ENCODE data around the gene IGLL1.
"Not testable (repeated sequence)": the region's sequence is repeated elsewhere in the genome, so short reads cannot be mapped to it uniquely, and the experiment has no call there.

Gene IGLL1

DNA sequence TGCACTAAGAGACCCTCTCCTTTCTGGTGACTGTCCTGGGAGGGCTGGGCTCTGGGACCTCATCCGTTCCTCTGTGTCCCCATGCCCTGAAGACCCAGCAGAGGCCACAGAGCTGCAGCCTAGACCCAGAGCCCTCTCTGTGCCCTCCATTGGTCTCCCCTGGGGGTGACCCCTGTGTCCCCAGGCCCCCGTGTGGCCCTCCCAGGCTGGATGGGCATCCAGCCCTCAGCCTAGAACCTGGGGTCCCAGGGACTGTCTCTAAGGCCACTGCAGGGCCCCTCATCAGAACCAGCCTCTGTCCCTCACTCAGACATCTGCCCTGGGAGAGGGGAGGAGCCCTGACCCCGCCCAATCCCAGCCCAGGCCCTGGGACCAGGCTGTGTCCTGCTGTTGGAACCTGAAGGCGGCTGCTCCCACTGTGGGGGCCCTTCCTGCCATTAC lies 5.7 kb downstream of the IGLL1 start:
- Mint-ChIP-seq H3K36me3 (no peaks in the 10 kb centered on the region), H3K4me3 (no peak overlapping the region), H3K9me3 (no peaks in the 10 kb centered on the region), H3K27ac (no peak overlapping the region), H3K4me1 (peaks cover 4% of the 10 kb centered on the region), H3K27me3 (peaks cover 57% of the 10 kb centered on the region)
- peak; percentile 2 for ATAC-seq

DNA sequence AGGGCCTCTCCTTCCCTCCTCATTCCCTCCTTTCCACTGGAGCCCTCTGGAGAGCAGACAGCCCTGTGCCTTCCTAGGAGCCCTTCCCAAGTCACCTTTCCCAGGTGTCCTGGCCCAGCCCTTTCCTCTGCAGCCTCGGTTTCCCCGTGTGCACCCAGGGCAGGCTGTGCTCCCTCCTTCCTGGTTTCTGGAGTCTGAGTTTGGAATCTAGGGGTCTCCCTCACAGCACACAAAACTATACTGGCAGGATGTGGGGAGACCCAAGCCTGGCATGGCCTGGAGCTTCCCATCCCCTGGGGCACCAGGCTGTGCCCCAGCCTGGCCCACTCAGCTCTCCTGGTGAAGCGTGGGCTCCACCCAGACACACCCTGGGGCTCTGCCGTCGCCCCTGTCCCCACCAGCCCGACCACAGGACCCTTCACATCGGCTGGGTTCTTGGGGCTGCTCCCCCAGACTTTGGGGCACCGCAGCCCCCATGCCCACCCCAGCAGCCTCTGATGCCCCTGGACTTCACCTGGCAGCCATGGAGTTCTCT lies 6.3 kb downstream of the IGLL1 start:
- H3K27ac Mint-ChIP-seq, H3K4me1 Mint-ChIP-seq, H3K9me3 Mint-ChIP-seq, ATAC-seq, H3K36me3 Mint-ChIP-seq, H3K4me3 Mint-ChIP-seq: not testable (repeated sequence)
- H3K27me3 Mint-ChIP-seq: peaks cover 51% of the 10 kb centered on the region

DNA sequence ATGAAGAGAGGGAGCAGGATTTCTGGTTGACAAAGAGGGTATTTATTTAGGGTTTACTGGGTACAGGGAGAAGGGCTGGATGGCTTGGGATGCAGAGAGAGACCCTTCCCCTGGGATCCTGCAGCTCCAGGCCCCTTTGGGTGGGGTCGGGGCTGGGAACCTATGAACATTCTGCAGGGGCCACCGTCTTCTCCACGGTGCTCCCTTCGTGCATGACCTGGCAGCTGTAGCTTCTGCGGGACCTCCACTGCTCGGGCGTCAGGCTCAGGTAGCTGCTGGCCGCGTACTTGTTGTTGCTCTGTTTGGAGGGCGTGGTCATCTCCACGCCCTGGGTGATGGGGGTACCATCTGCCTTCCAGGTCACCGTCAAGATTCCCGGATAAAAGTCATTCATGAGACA lies 7.0 kb downstream of the IGLL1 start:
- peaks cover 44% of the 10 kb centered on the region for H3K27me3 Mint-ChIP-seq
- not testable (repeated sequence) for H3K36me3 Mint-ChIP-seq

DNA sequence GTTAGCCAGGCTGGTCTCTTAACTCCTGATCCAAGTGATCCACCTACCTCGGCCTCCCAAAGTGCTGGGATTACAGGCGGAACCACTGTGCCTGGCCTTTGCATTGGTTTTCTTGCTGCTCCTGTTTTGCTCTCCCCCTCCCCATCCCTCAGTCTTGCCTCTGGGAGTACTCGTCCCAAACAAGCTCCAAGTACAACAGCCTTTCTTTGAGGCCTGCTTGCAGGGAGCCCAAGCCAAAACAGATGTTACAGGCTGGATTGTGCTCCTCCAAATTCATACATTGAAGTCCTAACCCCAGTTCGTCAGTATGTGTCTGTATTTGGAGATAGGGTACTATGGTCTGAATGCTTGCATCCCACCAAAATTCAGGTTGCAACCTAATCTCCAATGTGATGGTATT lies 8.6 kb downstream of the IGLL1 start:
- Mint-ChIP-seq H3K27ac (no peak overlapping the region), H3K27me3 (peaks cover 45% of the 10 kb centered on the region), H3K9me3 (no peaks in the 10 kb centered on the region), H3K36me3 (no peaks in the 10 kb centered on the region), H3K4me1 (no peaks in the 10 kb centered on the region), H3K4me3 (no peak overlapping the region)
- ATAC-seq: no peak

More for the DNA sequence above, 7.0 kb downstream of the IGLL1 start:
- not testable (repeated sequence) for H3K4me3 Mint-ChIP-seq, H3K9me3 Mint-ChIP-seq, H3K27ac Mint-ChIP-seq, ATAC-seq, H3K4me1 Mint-ChIP-seq

DNA sequence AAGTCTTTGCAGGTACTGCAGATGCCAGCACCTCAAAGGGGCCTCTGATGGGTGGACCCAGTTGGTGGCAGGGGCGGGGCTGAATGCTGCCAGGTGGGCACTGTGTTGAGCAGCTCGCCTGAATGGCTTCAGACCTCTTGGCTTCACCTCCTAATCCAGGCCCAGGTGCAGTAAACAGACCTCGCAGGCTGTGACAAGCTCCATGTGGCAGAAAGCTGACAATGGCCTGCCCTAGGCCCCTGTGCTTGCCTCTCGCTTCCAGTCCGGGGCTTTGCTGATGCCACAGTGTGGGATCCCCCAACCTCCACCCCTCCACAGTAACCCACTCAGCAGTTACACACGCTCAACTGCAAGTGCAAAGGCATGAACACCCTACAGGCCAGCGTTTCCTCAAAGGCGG lies 9.4 kb downstream of the IGLL1 start:
- H3K4me3 Mint-ChIP-seq: no peak overlapping the region
- ATAC-seq: no peak
- peaks cover 43% of the 10 kb centered on the region for H3K27me3 Mint-ChIP-seq
- peaks cover 5% of the 10 kb centered on the region for H3K4me1 Mint-ChIP-seq
- H3K27ac Mint-ChIP-seq: no peak overlapping the region
- H3K36me3 Mint-ChIP-seq: no peaks in the 10 kb centered on the region
- no peaks in the 10 kb centered on the region for H3K9me3 Mint-ChIP-seq

DNA sequence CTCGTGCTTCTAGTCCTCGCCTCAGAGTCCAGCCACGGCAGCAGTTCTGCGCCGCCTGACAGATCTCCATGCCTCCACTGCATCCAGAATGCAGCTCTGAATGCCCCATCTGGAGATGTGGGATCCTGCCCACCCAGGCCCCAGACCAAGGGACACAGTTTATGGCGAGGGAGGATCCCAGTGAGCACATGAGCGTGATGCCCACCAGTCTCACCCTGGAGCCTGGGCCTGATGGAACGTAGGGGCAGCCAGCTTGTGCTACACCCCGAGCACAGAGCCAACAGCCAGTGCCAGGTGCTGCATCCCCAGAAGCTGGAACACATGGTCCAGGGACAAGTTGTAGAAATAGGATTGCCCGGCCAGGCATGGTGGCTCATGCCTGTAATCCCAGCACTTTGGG lies 10.4 kb downstream of the IGLL1 start:
- peaks cover 10% of the 10 kb centered on the region for H3K4me1 Mint-ChIP-seq
- no peaks in the 10 kb centered on the region for H3K9me3 Mint-ChIP-seq
- no peak for ATAC-seq
- no peak overlapping the region for H3K4me3 Mint-ChIP-seq
- H3K27me3 Mint-ChIP-seq: peaks cover 46% of the 10 kb centered on the region
- H3K36me3 Mint-ChIP-seq: no peaks in the 10 kb centered on the region
- H3K27ac Mint-ChIP-seq: no peak overlapping the region

DNA sequence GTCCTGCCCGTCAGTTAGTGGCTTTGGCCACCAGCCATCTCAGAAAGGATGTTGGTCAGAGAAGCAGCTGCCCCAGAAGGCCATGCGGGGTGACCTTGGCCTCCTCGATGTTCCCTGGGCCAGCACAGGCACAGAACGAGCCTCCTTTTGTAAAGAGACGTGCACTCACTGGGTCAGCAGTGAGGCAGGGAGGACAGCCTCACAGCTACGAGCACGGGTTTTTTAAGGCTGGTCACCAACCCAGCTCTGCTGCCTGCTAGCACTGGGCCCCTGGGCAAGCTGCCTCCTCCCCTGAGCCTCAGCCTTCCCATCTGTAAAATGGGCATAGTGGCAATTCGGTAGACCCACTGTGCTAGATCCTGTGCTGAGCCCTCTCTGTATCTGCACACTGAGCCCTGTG lies 10.8 kb downstream of the IGLL1 start:
- no peaks in the 10 kb centered on the region for H3K9me3 Mint-ChIP-seq
- peaks cover 10% of the 10 kb centered on the region for H3K4me1 Mint-ChIP-seq
- peaks cover 50% of the 10 kb centered on the region for H3K27me3 Mint-ChIP-seq
- H3K27ac Mint-ChIP-seq: no peak overlapping the region
- ATAC-seq: no peak
- no peak overlapping the region for H3K4me3 Mint-ChIP-seq
- H3K36me3 Mint-ChIP-seq: no peaks in the 10 kb centered on the region

DNA sequence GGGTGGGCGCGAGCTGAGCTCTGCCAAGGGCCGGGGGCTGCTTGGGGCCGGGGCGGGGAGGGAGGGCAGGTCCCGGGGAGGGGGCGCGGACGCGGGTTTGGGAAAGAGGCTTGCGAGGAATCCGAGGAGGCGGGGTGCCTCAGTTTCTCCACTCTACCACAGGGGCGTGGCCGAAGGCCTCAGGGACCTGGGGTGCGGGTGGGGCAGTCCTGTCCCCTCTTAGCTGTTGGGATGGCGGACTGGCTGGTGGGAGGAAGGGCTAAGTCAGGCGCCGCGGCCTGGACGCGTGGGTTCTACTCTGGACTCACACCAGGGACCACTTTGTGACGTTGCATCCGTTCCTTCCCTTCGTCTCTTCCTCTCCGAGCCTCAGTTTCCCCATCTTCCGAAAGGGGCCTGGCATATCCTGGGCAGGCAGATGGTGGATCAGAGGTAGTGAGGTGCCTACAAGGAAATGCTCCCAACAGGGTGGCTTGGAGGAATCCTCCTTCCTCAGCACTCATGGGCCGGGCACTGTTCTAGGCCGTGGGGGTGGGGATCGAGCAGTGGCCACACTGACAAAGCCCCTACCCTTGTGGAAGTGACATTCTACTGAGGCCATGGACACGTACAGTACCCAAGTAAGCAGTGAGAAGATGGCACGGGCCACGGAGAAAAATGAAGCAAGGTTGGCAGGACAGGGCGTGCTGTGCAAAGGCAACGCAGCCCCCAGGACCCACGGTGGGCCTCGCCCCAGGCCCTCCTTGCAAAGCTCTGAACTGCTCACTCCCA lies 13.2 kb downstream of the IGLL1 start:
- no peaks in the 10 kb centered on the region for H3K36me3 Mint-ChIP-seq
- peaks cover 50% of the 10 kb centered on the region for H3K27me3 Mint-ChIP-seq
- peak overlapping the region; percentile 66 for H3K4me3 Mint-ChIP-seq
- no peak overlapping the region for H3K27ac Mint-ChIP-seq
- no peaks in the 10 kb centered on the region for H3K9me3 Mint-ChIP-seq
- no peak for ATAC-seq
- H3K4me1 Mint-ChIP-seq: peaks cover 10% of the 10 kb centered on the region

DNA sequence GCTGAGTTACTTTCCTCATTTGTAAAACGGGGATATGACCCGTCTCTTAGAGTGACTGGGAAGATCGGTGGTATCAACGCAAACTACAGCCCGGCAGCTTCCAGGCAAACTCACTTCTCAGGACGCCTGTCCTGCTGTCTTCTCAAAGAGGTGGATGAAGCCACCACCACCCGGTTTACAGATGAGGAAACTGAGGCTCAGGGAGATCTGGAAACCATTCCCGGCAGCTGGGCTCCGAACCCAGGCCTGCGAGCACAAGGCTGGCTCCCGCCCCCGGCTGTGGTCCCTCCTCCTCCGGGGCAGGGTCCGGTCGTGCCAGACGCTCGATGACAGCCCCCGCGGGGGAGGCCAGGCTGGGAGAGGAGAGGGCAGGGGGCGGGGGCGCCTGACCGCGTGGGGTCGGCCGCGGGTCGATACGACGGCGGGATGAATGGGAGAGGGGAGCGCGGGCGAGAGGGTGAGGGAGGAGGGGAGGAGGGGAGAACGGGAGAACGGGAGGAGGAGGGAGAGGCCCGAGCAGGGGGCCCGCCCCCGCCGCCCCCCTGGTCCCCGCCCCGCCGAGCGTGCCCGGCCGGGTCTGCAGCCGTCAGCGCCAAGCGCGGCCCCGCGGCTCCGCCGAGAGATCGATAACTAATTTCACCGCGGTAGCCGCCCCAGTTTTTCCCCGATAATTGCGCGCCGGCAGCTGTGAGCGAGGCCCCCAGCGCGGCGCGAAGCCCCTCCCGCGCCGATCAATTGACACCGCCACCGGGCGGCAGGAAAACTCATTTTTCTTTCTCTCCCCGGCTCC lies 14.0 kb downstream of the IGLL1 start:
- ATAC-seq: peak; percentile 13
- Mint-ChIP-seq H3K27me3 (peaks cover 48% of the 10 kb centered on the region), H3K27ac (peak overlapping the region; percentile 27), H3K36me3 (no peaks in the 10 kb centered on the region), H3K4me1 (peaks cover 10% of the 10 kb centered on the region), H3K9me3 (no peaks in the 10 kb centered on the region), H3K4me3 (peak overlapping the region; percentile 73)

DNA sequence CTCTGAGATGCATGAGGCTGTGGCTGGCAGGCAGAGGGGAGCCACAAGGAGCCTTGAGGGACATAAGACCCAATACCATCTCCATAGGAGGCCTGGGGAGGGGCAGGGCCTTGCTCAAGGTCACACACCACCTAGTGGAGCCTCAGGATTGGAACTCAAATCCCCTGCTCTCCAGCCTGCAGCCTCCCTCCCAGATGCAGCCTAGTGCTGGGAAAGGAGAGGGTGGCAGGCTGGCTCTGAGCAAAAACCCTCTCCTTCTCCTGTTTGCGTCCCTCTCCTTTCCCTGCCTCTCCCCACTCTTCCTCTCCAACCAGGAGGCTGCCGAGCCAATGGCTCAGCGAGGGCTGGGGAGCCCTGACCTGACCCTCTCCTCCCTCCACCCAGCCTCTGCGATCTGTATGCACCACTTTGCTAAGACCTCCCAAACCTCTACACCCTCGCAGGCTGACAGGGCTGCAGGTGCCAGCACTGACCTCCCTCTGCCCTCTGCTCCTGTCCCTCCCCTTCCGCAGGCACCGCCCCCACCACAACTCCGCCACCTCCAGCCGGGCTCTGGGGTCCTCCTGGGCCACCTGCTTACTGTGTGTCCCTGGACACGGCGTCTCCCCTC lies 14.7 kb downstream of the IGLL1 start:
- Mint-ChIP-seq H3K36me3 (no peaks in the 10 kb centered on the region), H3K9me3 (no peaks in the 10 kb centered on the region), H3K4me1 (peaks cover 10% of the 10 kb centered on the region), H3K27ac (peak overlapping the region; percentile 27), H3K4me3 (peak overlapping the region; percentile 73), H3K27me3 (peaks cover 48% of the 10 kb centered on the region)
- ATAC-seq: no peak

DNA sequence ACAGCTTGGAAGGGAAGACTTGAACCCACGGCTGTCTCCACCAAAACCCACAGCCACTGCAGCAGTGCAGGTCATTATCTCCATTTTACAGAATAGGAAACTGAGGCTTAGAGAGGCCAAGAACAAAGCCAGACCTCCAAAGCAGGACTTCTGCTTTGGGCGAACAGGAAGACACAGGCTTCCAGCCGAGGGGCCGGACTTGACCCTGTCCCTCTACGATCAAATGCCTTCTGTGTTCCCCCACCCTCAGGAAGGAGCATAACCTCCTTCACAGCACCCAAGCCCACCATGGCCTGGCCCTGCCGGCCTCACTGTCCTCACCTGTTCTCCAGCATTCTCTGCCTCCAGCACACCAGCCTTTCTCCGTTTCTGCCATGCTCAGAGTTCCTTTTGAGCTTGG lies 15.8 kb downstream of the IGLL1 start:
- Mint-ChIP-seq H3K27ac (no peak overlapping the region), H3K9me3 (no peaks in the 10 kb centered on the region), H3K4me3 (no peak overlapping the region), H3K27me3 (peaks cover 48% of the 10 kb centered on the region), H3K36me3 (no peaks in the 10 kb centered on the region), H3K4me1 (peaks cover 10% of the 10 kb centered on the region)
- ATAC-seq: no peak

DNA sequence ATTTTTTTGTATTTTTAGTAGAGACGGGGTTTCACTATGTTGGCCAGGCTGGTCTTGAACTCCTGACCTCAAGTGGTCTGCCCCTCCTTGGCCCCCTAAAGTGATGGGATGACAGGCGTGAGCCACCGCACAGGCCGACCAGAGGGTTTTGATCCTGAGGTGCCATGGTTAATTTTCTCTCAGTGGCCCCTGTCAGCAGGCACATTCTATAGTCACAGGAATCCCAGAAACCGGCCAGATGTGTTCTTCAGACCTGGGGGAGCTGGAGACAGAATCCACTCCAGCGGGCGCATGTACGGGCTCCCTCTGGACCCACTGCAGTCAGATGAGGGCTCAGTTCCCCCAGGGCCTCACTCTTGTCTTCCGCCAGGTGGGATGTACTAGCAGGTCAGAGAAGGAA lies 17.0 kb downstream of the IGLL1 start:
- Mint-ChIP-seq H3K27me3 (peaks cover 55% of the 10 kb centered on the region), H3K4me1 (peaks cover 10% of the 10 kb centered on the region), H3K9me3 (no peaks in the 10 kb centered on the region), H3K27ac (no peak overlapping the region), H3K36me3 (no peaks in the 10 kb centered on the region), H3K4me3 (no peak overlapping the region)
- ATAC-seq: no peak

DNA sequence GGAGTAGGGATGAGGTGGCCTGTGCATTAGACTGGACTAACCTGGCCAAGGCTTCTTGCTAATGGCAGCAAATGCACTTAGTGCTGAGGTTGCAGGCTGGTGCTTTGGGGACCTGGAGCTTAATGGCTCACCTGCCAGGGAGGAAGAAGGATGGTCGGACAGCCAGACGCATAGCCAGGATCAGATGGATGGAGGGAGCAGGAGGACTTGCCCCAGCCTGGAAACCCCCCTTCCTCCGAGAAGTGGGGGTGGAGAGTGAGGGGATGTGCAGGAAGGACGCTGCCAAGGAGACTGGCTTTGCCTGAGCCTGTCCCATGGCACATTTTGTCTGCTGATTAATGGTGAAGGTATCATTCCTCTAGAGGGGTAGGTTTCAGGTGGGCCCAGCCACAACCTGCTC lies 17.9 kb downstream of the IGLL1 start:
- Mint-ChIP-seq H3K27me3 (peaks cover 50% of the 10 kb centered on the region), H3K4me3 (no peak overlapping the region), H3K4me1 (peaks cover 10% of the 10 kb centered on the region), H3K9me3 (no peaks in the 10 kb centered on the region), H3K27ac (no peak overlapping the region), H3K36me3 (no peaks in the 10 kb centered on the region)
- no peak for ATAC-seq

DNA sequence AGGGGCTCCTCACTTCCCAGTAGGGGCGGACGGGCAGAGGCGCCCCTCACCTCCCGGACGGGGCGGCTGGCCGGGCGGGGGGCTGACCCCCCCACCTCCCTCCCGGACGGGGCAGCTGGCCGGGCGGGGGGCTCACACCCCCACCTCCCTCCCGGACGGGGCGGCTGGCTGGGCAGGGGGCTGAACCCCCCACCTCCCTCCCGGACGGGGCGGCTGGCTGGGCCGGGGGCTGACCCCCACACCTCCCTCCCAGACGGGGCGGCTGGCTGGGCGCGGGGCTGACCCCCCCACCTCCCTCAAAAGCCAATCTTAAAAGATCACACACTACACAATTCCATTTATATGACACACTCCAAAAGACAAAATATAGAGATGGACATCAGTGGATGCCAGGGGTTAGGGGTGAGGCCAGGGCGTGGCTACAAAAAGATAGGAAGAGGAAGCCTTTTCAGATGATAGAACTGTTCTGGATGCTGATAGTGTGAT lies 19.0 kb downstream of the IGLL1 start:
- H3K36me3 Mint-ChIP-seq, H3K9me3 Mint-ChIP-seq, H3K4me1 Mint-ChIP-seq, ATAC-seq, H3K27ac Mint-ChIP-seq, H3K4me3 Mint-ChIP-seq: not testable (repeated sequence)
- H3K27me3 Mint-ChIP-seq: peaks cover 54% of the 10 kb centered on the region

DNA sequence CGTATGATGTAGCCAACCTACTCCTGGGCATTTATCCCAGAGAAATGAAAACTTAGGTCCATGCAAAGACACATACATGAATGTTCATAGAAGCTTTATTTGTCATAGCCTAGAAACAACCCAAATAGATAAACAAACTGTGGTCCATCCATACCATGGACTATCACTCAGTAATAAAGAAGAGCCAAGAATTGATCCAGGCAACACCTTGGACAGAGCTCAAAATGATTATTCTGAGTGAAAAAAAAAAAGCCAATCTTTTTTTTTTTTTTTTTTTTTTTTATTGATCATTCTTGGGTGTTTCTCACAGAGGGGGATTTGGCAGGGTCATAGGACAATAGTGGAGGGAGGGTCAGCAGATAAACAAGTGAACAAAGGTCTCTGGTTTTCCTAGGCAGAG lies 19.9 kb downstream of the IGLL1 start:
- H3K36me3 Mint-ChIP-seq, ATAC-seq, H3K4me3 Mint-ChIP-seq, H3K9me3 Mint-ChIP-seq, H3K4me1 Mint-ChIP-seq, H3K27ac Mint-ChIP-seq: not testable (repeated sequence)
- peaks cover 54% of the 10 kb centered on the region for H3K27me3 Mint-ChIP-seq
